Left colon (tissue), 2 donors: ENCODE results near the gene SLC22A3. TPM values are rescaled to one million over a fixed set of nuclear protein-coding genes. Genes with fewer than 3 reads are reported as not detected.
A peak's percentile ranks its signal among the peaks of the same experiment; 100 is the strongest.
"Not testable (repeated sequence)": the region's sequence is repeated elsewhere in the genome, so short reads cannot be mapped to it uniquely, and the experiment has no call there.

Experiments
- ATAC-seq: fragments of 200-7000 bp; cut with Tn5 transposase; one replicate; pipeline ENCODE4 v1.9.1; 2020; ENCODE audit warnings: mild to moderate bottlenecking, moderate library complexity
- DNase-seq, 2 donors: peaks; one replicate each; pipeline ENCODE4 v3.0.0-alpha.2; 2020
- intact Hi-C, 2 donors: fragments of 100-400 bp; cut with DNase I in 1 of 2; cut with micrococcal nuclease in 1 of 2; formaldehyde crosslinking; loops; one replicate each; pipeline versions ENCODE4 v1.11.2 to v1.14.0; 2022; cut with DNase I, micrococcal nuclease
- long read RNA-seq: library from polyadenylated mRNA; unstranded; transcript quantifications from one replicate; pipeline ENCODE4 v2.0.0, GENCODE V29; 2021
- total RNA-seq, 2 donors: library from RNA; stranded (reverse); fragmentation: NEBNext Ultra II Directional; extraction: Animal tissue kit (Norgen Biotek cat#: 25700); gene quantifications; one replicate each; pipeline ENCODE4 v1.2.1, GENCODE V29; 2021
- donor health status: DM: no; HTN: no; CAD: no.
- donor health status: DM: yes; HTN: yes; CAD: no.

The SLC22A3 gene
- 1 to 10 TPM; 2.0 to 5.0 TPM for total RNA-seq
- long read RNA-seq, partial matches to known transcripts: 1 of 2 reads
- long read RNA-seq, other reads (novel, unspliced or antisense): 1 of 2 reads

- intact Hi-C loops: no loop called here
Observed at GRCh38 chr6:160348223-160349019, at the start of gene SLC22A3. TSS of gene SLC22A3 (plus strand) at chr6:160348378. CDS start at chr6:160348420, 42 bp downstream.

GRCh38 chr6:160299559-160299958 lies 48.6 kb upstream of the SLC22A3 start:
- no peak for ATAC-seq
- DNase-seq: no peak
- intact Hi-C loops: no loop called here

More at GRCh38 chr6:160348223-160349019, at the start of gene SLC22A3:
- ATAC-seq (peak; percentile 70), DNase-seq (peak; percentile 34 to 59)

GRCh38 chr6:160300076-160300695 lies 48.0 kb upstream of the SLC22A3 start:
- intact Hi-C loops: no loop called here
- DNase-seq: peak; percentile 85 to 90
- ATAC-seq: peak; percentile 96

- intact Hi-C loops: no loop called here
- no peak for DNase-seq
- no peak for ATAC-seq
Observed at GRCh38 chr6:160301339-160301738, 46.8 kb upstream of the SLC22A3 start.

- DNase-seq, ATAC-seq, intact Hi-C loops: not testable (repeated sequence)
Observed at GRCh38 chr6:160302431-160303082, 45.6 kb upstream of the SLC22A3 start.

- ATAC-seq (no peak), DNase-seq (no peak)
- intact Hi-C loops: no loop called here
Observed at GRCh38 chr6:160303806-160304205, 44.4 kb upstream of the SLC22A3 start.

- intact Hi-C loops: no loop called here
- ATAC-seq (peak; percentile 70), DNase-seq (peak; percentile 32 to 34)
Observed at GRCh38 chr6:160305926-160306713, 42.1 kb upstream of the SLC22A3 start.

GRCh38 chr6:160309718-160310117 lies 38.5 kb upstream of the SLC22A3 start:
- DNase-seq: no peak
- ATAC-seq: no peak
- intact Hi-C loops: no loop called here

- intact Hi-C loops: no loop called here
- DNase-seq: no peak
- no peak for ATAC-seq
Observed at GRCh38 chr6:160312900-160313299, 35.3 kb upstream of the SLC22A3 start.

GRCh38 chr6:160315310-160315709 lies 32.9 kb upstream of the SLC22A3 start:
- DNase-seq (no peak), ATAC-seq (no peak)
- intact Hi-C loops: no loop called here

GRCh38 chr6:160316261-160316660 lies 31.9 kb upstream of the SLC22A3 start:
- intact Hi-C loops: no loop called here
- ATAC-seq (no peak), DNase-seq (no peak)

GRCh38 chr6:160319246-160319645 lies 28.9 kb upstream of the SLC22A3 start:
- no peak for DNase-seq
- ATAC-seq: no peak
- intact Hi-C loops: no loop called here

- DNase-seq: no peak
- no peak for ATAC-seq
- intact Hi-C loops: no loop called here
Observed at GRCh38 chr6:160321729-160322505, 26.3 kb upstream of the SLC22A3 start.

GRCh38 chr6:160327981-160328380 lies 20.2 kb upstream of the SLC22A3 start:
- intact Hi-C loops: no loop called here
- ATAC-seq (no peak), DNase-seq (no peak)

GRCh38 chr6:160328447-160328846 lies 19.7 kb upstream of the SLC22A3 start:
- intact Hi-C loops: no loop called here
- no peak for DNase-seq
- no peak for ATAC-seq

- intact Hi-C loops: no loop called here
- DNase-seq: no peak
- ATAC-seq: no peak
Observed at GRCh38 chr6:160329188-160329587, 19.0 kb upstream of the SLC22A3 start.

GRCh38 chr6:160330619-160331018 lies 17.6 kb upstream of the SLC22A3 start:
- DNase-seq: no peak
- intact Hi-C loops: no loop called here
- no peak for ATAC-seq

GRCh38 chr6:160331204-160331603 lies 17.0 kb upstream of the SLC22A3 start:
- intact Hi-C loops: no loop called here
- ATAC-seq (no peak), DNase-seq (no peak)
